DMS153 treated with DMSO at 0.1 percent for 48 hours (cell line): ENCODE data around the gene TPM1.

Experiments used
- DNase-seq: peaks from one replicate; lab custom pipeline; 2025; ENCODE audit not compliant: unreplicated experiment; lab: John Stamatoyannopoulos, UW

Gene TPM1

GRCh38 chr15:63072023-63072650 lies 29.6 kb downstream of the TPM1 start:
- peak; percentile 1 for DNase-seq

- no peak for DNase-seq
These were observed 30.3 kb downstream of the TPM1 start for GRCh38 chr15:63072809-63073277.

GRCh38 chr15:63073497-63074172 lies 31.1 kb downstream of the TPM1 start:
- DNase-seq = no peak

- DNase-seq = no peak
These were observed 32.8 kb downstream of the TPM1 start for GRCh38 chr15:63075015-63075983.

- DNase-seq = no peak
These were observed 33.6 kb downstream of the TPM1 start for GRCh38 chr15:63075984-63076713.

- no peak for DNase-seq
These were observed 34.1 kb downstream of the TPM1 start for GRCh38 chr15:63076714-63077046.

- DNase-seq = no peak
These were observed 35.4 kb downstream of the TPM1 start for GRCh38 chr15:63077952-63078351.

GRCh38 chr15:63079947-63080626 lies 37.5 kb downstream of the TPM1 start:
- no peak for DNase-seq

- DNase-seq = no peak
These were observed 38.2 kb downstream of the TPM1 start for GRCh38 chr15:63080634-63081250.

- no peak for DNase-seq
These were observed 39.8 kb downstream of the TPM1 start for GRCh38 chr15:63082366-63082765.

- no peak for DNase-seq
These were observed 40.5 kb downstream of the TPM1 start for GRCh38 chr15:63083044-63083443.

GRCh38 chr15:63083541-63083940 lies 41.0 kb downstream of the TPM1 start:
- no peak for DNase-seq

- no peak for DNase-seq
These were observed 42.3 kb downstream of the TPM1 start for GRCh38 chr15:63084806-63085205.

GRCh38 chr15:63085289-63085688 lies 42.7 kb downstream of the TPM1 start:
- DNase-seq = no peak

- DNase-seq = no peak
These were observed 43.7 kb downstream of the TPM1 start for GRCh38 chr15:63086271-63086670.

- no peak for DNase-seq
These were observed 44.4 kb downstream of the TPM1 start for GRCh38 chr15:63086947-63087346.

GRCh38 chr15:63088533-63089245 lies 46.1 kb downstream of the TPM1 start:
- DNase-seq = no peak

GRCh38 chr15:63089260-63090043 lies 46.9 kb downstream of the TPM1 start:
- DNase-seq = peak; percentile 20

- no peak for DNase-seq
These were observed 47.9 kb downstream of the TPM1 start for GRCh38 chr15:63090472-63090871.
